Stimulated activated naive CD8-positive, alpha-beta T cell treated with anti-CD3 and anti-CD28 coated beads, Interleukin-15, Interleukin-2, amounts not matched to agents 100 ng/mL and 50 ng/mL, for 24 hours (primary cell): Measurements from ENCODE around the gene CAMSAP1.

Experiments
- H3K27ac Mint-ChIP-seq: one replicate; pipeline ENCODE4 v1.8.0; 2021; ENCODE audit warnings: mild to moderate bottlenecking, mixed read lengths
- H3K27me3 Mint-ChIP-seq: one replicate; pipeline ENCODE4 v1.8.0; 2021; ENCODE audit warnings: mixed read lengths
- H3K36me3 Mint-ChIP-seq: one replicate; pipeline ENCODE4 v1.8.0; 2021; ENCODE audit warnings: low read depth, mixed read lengths
- H3K4me1 Mint-ChIP-seq: one replicate; pipeline ENCODE4 v1.8.0; 2021; ENCODE audit warnings: low read depth, mixed read lengths
- H3K4me3 Mint-ChIP-seq: one replicate; pipeline ENCODE4 v1.8.0; 2021; ENCODE audit warnings: mild to moderate bottlenecking, mixed read lengths
- H3K9me3 Mint-ChIP-seq: one replicate; pipeline ENCODE4 v1.8.0; 2021; ENCODE audit warnings: mixed read lengths

CAMSAP1 gene

GRCh38 chr9:135768516-135769218 is 138.7 kb downstream of the CAMSAP1 start:
- Mint-ChIP-seq H3K4me3 (no peak overlapping the region), H3K27ac (no peak overlapping the region), H3K9me3 (no peaks in the 10 kb centered on the region), H3K36me3 (no peaks in the 10 kb centered on the region), H3K4me1 (no peaks in the 10 kb centered on the region), H3K27me3 (no peaks in the 10 kb centered on the region)

GRCh38 chr9:135766707-135767106 is 140.6 kb downstream of the CAMSAP1 start:
- H3K27ac Mint-ChIP-seq = no peak overlapping the region
- no peaks in the 10 kb centered on the region for H3K36me3 Mint-ChIP-seq
- no peaks in the 10 kb centered on the region for H3K9me3 Mint-ChIP-seq
- H3K4me1 Mint-ChIP-seq = no peaks in the 10 kb centered on the region
- H3K4me3 Mint-ChIP-seq = no peak overlapping the region
- no peaks in the 10 kb centered on the region for H3K27me3 Mint-ChIP-seq

- H3K4me1 Mint-ChIP-seq = no peaks in the 10 kb centered on the region
- no peaks in the 10 kb centered on the region for H3K9me3 Mint-ChIP-seq
- H3K4me3 Mint-ChIP-seq = no peak overlapping the region
- no peak overlapping the region for H3K27ac Mint-ChIP-seq
- H3K36me3 Mint-ChIP-seq = no peaks in the 10 kb centered on the region
- H3K27me3 Mint-ChIP-seq = no peaks in the 10 kb centered on the region
Observed at GRCh38 chr9:135766251-135766650, 141.1 kb downstream of the CAMSAP1 start.

DNA sequence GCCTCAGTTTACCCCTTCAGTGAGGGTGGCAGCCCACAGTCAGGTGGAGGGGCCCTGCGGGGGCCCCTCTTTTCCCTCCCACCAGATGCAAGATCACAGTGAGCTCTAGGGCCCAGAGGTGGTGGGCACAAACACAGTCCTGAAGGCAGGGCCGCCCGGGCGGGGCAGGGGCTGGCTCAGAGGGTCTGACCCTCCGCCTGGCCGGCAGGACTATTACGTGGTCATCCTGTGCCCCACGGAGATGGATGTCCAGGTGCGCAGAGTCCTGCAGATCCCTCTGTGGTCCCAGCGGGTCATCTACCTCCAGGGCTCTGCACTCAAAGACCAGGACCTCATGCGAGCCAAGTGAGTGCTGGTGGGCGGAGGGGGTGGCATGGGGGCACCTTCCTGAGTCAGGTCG is 141.9 kb downstream of the CAMSAP1 start:
- no peak overlapping the region for H3K4me3 Mint-ChIP-seq
- no peak overlapping the region for H3K27ac Mint-ChIP-seq
- H3K4me1 Mint-ChIP-seq = no peaks in the 10 kb centered on the region
- no peaks in the 10 kb centered on the region for H3K27me3 Mint-ChIP-seq
- H3K9me3 Mint-ChIP-seq = no peaks in the 10 kb centered on the region
- H3K36me3 Mint-ChIP-seq = no peaks in the 10 kb centered on the region

GRCh38 chr9:135764731-135765130 is 142.6 kb downstream of the CAMSAP1 start:
- Mint-ChIP-seq H3K36me3 (no peaks in the 10 kb centered on the region), H3K4me1 (no peaks in the 10 kb centered on the region), H3K27ac (no peak overlapping the region), H3K27me3 (no peaks in the 10 kb centered on the region), H3K4me3 (no peak overlapping the region), H3K9me3 (no peaks in the 10 kb centered on the region)

GRCh38 chr9:135763716-135764446 is 143.5 kb downstream of the CAMSAP1 start:
- H3K4me1 Mint-ChIP-seq = no peaks in the 10 kb centered on the region
- no peaks in the 10 kb centered on the region for H3K9me3 Mint-ChIP-seq
- H3K4me3 Mint-ChIP-seq = no peak overlapping the region
- no peaks in the 10 kb centered on the region for H3K36me3 Mint-ChIP-seq
- no peak overlapping the region for H3K27ac Mint-ChIP-seq
- no peaks in the 10 kb centered on the region for H3K27me3 Mint-ChIP-seq

- H3K4me1 Mint-ChIP-seq = no peaks in the 10 kb centered on the region
- no peaks in the 10 kb centered on the region for H3K9me3 Mint-ChIP-seq
- H3K27ac Mint-ChIP-seq = no peak overlapping the region
- no peak overlapping the region for H3K4me3 Mint-ChIP-seq
- H3K36me3 Mint-ChIP-seq = no peaks in the 10 kb centered on the region
- no peaks in the 10 kb centered on the region for H3K27me3 Mint-ChIP-seq
Observed at GRCh38 chr9:135762921-135763320, 144.4 kb downstream of the CAMSAP1 start.

DNA sequence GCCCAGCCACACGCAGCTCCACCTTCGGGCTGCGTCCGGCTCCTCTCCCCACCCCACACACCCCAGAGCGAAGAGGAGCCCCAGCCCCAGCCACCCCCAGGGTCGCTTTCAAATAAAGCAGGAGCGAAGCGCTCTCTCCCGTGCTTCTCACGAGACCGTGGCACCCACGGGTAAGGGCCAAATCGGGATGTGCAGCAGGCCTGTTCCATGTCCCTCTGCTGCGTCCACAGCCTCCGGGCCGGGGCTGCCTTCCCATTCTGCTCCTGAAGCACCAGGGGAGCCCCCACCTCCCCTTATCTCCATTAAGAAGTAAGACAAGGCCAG is 145.5 kb downstream of the CAMSAP1 start:
- no peaks in the 10 kb centered on the region for H3K36me3 Mint-ChIP-seq

DNA sequence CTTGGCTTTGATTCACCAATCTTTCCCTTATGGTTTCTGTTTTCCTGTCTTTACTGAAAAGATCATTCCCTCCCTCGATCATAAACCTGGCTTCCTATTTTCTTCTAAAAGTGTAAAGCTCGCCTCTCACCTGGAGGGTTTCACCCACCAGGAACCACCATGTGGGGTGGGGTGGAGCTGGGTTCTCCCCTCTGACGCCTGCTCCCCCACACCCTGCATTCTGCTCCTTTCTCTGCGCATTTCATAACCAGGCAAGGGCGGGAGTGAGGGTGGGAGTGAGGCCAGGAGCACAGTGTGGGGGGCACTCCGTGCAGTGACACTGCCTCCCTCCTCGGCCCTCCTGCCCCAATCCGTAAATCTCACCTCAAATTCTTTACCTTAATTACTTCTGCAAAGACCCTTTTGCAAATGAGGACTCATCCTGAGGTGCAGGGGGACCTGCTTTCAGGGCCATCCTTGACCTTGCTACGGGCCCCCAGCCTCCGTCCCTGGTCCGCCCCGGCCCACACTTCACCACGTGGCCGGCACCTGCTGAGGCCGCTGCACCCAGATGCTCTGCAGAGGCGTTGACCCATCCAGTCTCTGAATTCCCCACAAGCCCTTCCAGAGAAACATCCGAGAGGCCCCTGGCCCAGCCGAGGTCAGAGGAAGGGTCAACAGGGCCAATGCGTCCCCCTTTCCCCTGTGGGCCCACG is 146.0 kb downstream of the CAMSAP1 start:
- H3K27me3 Mint-ChIP-seq = no peaks in the 10 kb centered on the region
- no peaks in the 10 kb centered on the region for H3K9me3 Mint-ChIP-seq
- no peaks in the 10 kb centered on the region for H3K4me1 Mint-ChIP-seq
- H3K4me3 Mint-ChIP-seq = no peak overlapping the region
- no peaks in the 10 kb centered on the region for H3K36me3 Mint-ChIP-seq
- H3K27ac Mint-ChIP-seq = no peak overlapping the region

More for the DNA sequence above, 145.5 kb downstream of the CAMSAP1 start:
- Mint-ChIP-seq H3K27me3 (no peaks in the 10 kb centered on the region), H3K4me3 (no peak overlapping the region), H3K9me3 (no peaks in the 10 kb centered on the region), H3K27ac (no peak overlapping the region), H3K4me1 (no peaks in the 10 kb centered on the region)

DNA sequence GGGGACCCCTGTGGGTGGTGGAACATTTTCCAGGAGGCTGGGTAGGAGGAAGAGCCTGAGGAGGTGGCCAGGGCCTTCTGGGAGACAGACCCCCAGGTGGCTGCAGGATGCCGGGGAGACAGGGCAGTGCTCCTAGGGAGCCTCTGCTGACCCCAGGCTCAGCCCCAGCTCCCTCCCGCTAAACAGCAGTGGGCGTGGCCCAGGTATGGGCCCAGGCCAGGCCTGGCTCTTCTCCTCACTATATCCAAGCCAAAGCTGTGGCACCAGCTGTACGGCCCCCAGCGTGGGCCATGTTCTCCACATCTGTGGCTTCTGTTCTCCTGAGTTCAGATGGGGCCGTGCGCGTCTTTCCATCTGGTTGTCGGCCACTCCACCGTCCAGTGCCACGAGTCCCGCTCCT is 146.9 kb downstream of the CAMSAP1 start:
- Mint-ChIP-seq H3K4me1 (no peaks in the 10 kb centered on the region), H3K36me3 (no peaks in the 10 kb centered on the region), H3K4me3 (no peak overlapping the region), H3K27me3 (no peaks in the 10 kb centered on the region), H3K27ac (no peak overlapping the region), H3K9me3 (no peaks in the 10 kb centered on the region)

GRCh38 chr9:135759676-135760300 is 147.6 kb downstream of the CAMSAP1 start:
- Mint-ChIP-seq H3K4me1 (no peaks in the 10 kb centered on the region), H3K27me3 (no peaks in the 10 kb centered on the region), H3K27ac (no peak overlapping the region), H3K36me3 (no peaks in the 10 kb centered on the region), H3K4me3 (no peak overlapping the region), H3K9me3 (no peaks in the 10 kb centered on the region)

DNA sequence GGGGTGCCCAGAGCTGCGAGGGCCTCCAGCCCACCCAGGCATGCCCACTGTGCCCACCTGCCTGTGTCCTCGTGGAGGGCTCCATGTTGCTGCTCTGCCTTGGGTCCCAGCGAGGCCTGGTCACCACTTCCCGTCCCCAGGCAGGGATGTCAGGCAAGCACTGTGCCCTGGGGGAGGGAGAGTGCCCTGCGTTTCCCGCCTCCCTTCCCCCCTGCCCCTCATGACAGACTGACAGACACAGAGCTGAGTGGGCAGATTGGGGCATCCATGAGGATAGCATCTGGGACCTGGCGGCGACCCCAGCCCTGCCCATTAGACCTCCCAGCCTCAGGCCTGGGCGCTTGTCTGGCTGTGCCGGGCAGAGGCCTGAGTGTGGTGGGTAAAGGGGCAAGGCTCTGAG is 148.5 kb downstream of the CAMSAP1 start:
- H3K27me3 Mint-ChIP-seq = no peaks in the 10 kb centered on the region
- no peak overlapping the region for H3K27ac Mint-ChIP-seq
- H3K36me3 Mint-ChIP-seq = no peaks in the 10 kb centered on the region
- H3K4me3 Mint-ChIP-seq = no peak overlapping the region
- no peaks in the 10 kb centered on the region for H3K4me1 Mint-ChIP-seq
- H3K9me3 Mint-ChIP-seq = no peaks in the 10 kb centered on the region
